WTC11 (cell line): ENCODE results near the gene FHIT. TPM values are rescaled to one million over a fixed set of nuclear protein-coding genes. Genes with fewer than 3 reads are reported as not detected.

Experiments
- ATAC-seq: fragments of 200-7000 bp; cut with Tn5 transposase; 2 replicates; pipeline ENCODE4 v1.10.0; 2021; ENCODE audit warnings: mild to moderate bottlenecking, moderate library complexity
- CTCF ChIA-PET: fragments of 300-600 bp; sonication (Branson Sonifier 250); formaldehyde crosslinking; loops from one replicate; lab custom pipeline; 2021; ENCODE audit warnings: antibody characterized with exemption; lab: Charles Lee
- POLR2A ChIA-PET: fragments of 350-600 bp; sonication (Branson Sonifier 250); formaldehyde crosslinking; loops from one replicate; lab custom pipeline; 2021; ENCODE audit warnings: antibody characterized with exemption; lab: Charles Lee
- DNase-seq: peaks from one replicate; pipeline ENCODE4 v3.0.0; 2021; ENCODE audit warnings: low spot score
- H3K27ac Mint-ChIP-seq: 2 replicates; pipeline ENCODE4 v1.8.0; 2021; ENCODE audit warnings: mixed read lengths
- H3K27me3 Mint-ChIP-seq: 2 replicates; pipeline ENCODE4 v1.8.0; 2021; ENCODE audit warnings: low read depth, mild to moderate bottlenecking, moderate library complexity, mixed read lengths
- H3K36me3 Mint-ChIP-seq: 2 replicates; pipeline ENCODE4 v1.8.0; 2021; ENCODE audit warnings: mixed read lengths
- H3K4me1 Mint-ChIP-seq: 2 replicates; pipeline ENCODE4 v1.8.0; 2022; ENCODE audit warnings: mixed read lengths
- H3K4me3 Mint-ChIP-seq: 2 replicates; pipeline ENCODE4 v1.8.0; 2021; ENCODE audit warnings: mild to moderate bottlenecking, moderate library complexity, mixed read lengths
- H3K9me3 Mint-ChIP-seq: 2 replicates; pipeline ENCODE4 v1.8.0; 2021; ENCODE audit warnings: mixed read lengths
- ATF1 ChIP-seq: sonication (generic); formaldehyde crosslinking; IDR thresholded peaks from 2 replicates; pipeline ENCODE4 v1.8.1; 2023; ENCODE audit warnings: mild to moderate bottlenecking, moderate library complexity, missing genetic modification reagents
- CREB1 ChIP-seq: sonication (generic); formaldehyde crosslinking; IDR thresholded peaks from 2 replicates; pipeline ENCODE4 v1.8.0; 2023; ENCODE audit warnings: mild to moderate bottlenecking, missing genetic modification reagents
- E2F1 ChIP-seq: sonication (generic); formaldehyde crosslinking; IDR thresholded peaks from 2 replicates; pipeline ENCODE4 v1.8.0; 2022; ENCODE audit warnings: mild to moderate bottlenecking, missing genetic modification reagents
- E2F4 ChIP-seq: sonication (generic); formaldehyde crosslinking; IDR thresholded peaks from 2 replicates; pipeline ENCODE4 v1.8.1; 2022; ENCODE audit warnings: low read depth, mild to moderate bottlenecking, moderate library complexity, missing genetic modification reagents, borderline replicate concordance
- FOXJ3 ChIP-seq: sonication (generic); formaldehyde crosslinking; IDR thresholded peaks from 2 replicates; pipeline ENCODE4 v1.9.0; 2021; ENCODE audit warnings: missing genetic modification reagents, mild to moderate bottlenecking, borderline replicate concordance
- FOXP1 ChIP-seq: sonication (generic); formaldehyde crosslinking; IDR thresholded peaks from 2 replicates; pipeline ENCODE4 v1.8.0; 2022; ENCODE audit warnings: missing genetic modification reagents, mild to moderate bottlenecking, moderate library complexity, borderline replicate concordance
- IRF2 ChIP-seq: sonication (generic); formaldehyde crosslinking; IDR thresholded peaks from 2 replicates; pipeline ENCODE4 v1.8.0; 2022; ENCODE audit warnings: low read depth, missing genetic modification reagents, borderline replicate concordance
- JUN ChIP-seq: sonication (generic); formaldehyde crosslinking; IDR thresholded peaks from 2 replicates; pipeline ENCODE4 v1.8.0; 2023; ENCODE audit warnings: mild to moderate bottlenecking, missing genetic modification reagents
- MYBL2 ChIP-seq: sonication (generic); formaldehyde crosslinking; IDR thresholded peaks from 2 replicates; pipeline ENCODE4 v1.8.1; 2023; ENCODE audit warnings: mild to moderate bottlenecking, moderate library complexity, missing genetic modification reagents
- OVOL2 ChIP-seq: fragments of 250-450 bp; sonication (Bioruptor Pico); IDR thresholded peaks from 2 replicates; pipeline ENCODE4 v1.9.0; 2021; ENCODE audit warnings: mild to moderate bottlenecking, borderline replicate concordance
- SMAD3 ChIP-seq: sonication (generic); formaldehyde crosslinking; IDR thresholded peaks from 2 replicates; pipeline ENCODE4 v1.8.0; 2022; ENCODE audit warnings: missing genetic modification reagents, mild to moderate bottlenecking, borderline replicate concordance
- STAT6 ChIP-seq: sonication (generic); formaldehyde crosslinking; conservative IDR thresholded peaks from 2 replicates; pipeline ENCODE4 v1.8.1; 2023; ENCODE audit warnings: mild to moderate bottlenecking, low read depth, missing genetic modification reagents, moderate library complexity
- TCF7 ChIP-seq: sonication (generic); formaldehyde crosslinking; IDR thresholded peaks from 2 replicates; pipeline ENCODE4 v1.8.0; 2022; ENCODE audit warnings: mild to moderate bottlenecking, low read depth, missing genetic modification reagents, moderate library complexity
- TP53 ChIP-seq: sonication (generic); formaldehyde crosslinking; IDR thresholded peaks from 2 replicates; pipeline ENCODE4 v1.8.1; 2023; ENCODE audit warnings: mild to moderate bottlenecking, missing genetic modification reagents
- USF1 ChIP-seq: sonication (generic); formaldehyde crosslinking; IDR thresholded peaks from 2 replicates; pipeline ENCODE4 v1.8.0; 2022; ENCODE audit warnings: mild to moderate bottlenecking, missing genetic modification reagents
- ZBTB21 ChIP-seq: sonication (generic); formaldehyde crosslinking; IDR thresholded peaks from 2 replicates; pipeline ENCODE4 v1.8.1; 2023; ENCODE audit warnings: mild to moderate bottlenecking, missing genetic modification reagents, borderline replicate concordance
- ZNF219 ChIP-seq: sonication (generic); formaldehyde crosslinking; IDR thresholded peaks from 2 replicates; pipeline ENCODE4 v1.8.0; 2023; ENCODE audit warnings: missing genetic modification reagents, mild to moderate bottlenecking, borderline replicate concordance
- ZNF263 ChIP-seq: sonication (generic); formaldehyde crosslinking; IDR thresholded peaks from 2 replicates; pipeline ENCODE4 v1.8.1; 2022; ENCODE audit warnings: low read depth, mild to moderate bottlenecking, moderate library complexity, missing genetic modification reagents
- ZNF281 ChIP-seq: sonication (generic); formaldehyde crosslinking; IDR thresholded peaks from 2 replicates; pipeline ENCODE4 v1.8.0; 2023; ENCODE audit warnings: mild to moderate bottlenecking, missing genetic modification reagents
- ZNF425 ChIP-seq: fragments of 250-450 bp; sonication (Bioruptor Pico); conservative IDR thresholded peaks from 2 replicates; pipeline ENCODE4 v1.9.0; 2021; ENCODE audit warnings: mild to moderate bottlenecking
- ZSCAN18 ChIP-seq: fragments of 250-450 bp; sonication (Bioruptor Pico); IDR thresholded peaks from 2 replicates; pipeline ENCODE4 v2.1.2; 2022; ENCODE audit warnings: mild to moderate bottlenecking, moderate library complexity
- total RNA-seq: library from RNA; stranded (reverse); gene quantifications from 3 replicates; pipeline ENCODE4 v1.2.3, GENCODE V29; 2021

FHIT gene
- total RNA-seq, 1 experiment from 2014 or later: 2.6 TPM

GRCh38 chr3:61300786-61301185, 49.5 kb upstream of the FHIT start:
- Mint-ChIP-seq H3K4me3 (no peak overlapping the region), H3K27ac (no peak overlapping the region), H3K27me3 (no peaks in the 10 kb centered on the region), H3K9me3 (peaks cover under 1% of the 10 kb centered on the region; the same call in 1 of the 2 replicates), H3K4me1 (no peaks in the 10 kb centered on the region; the same call in 1 of the 2 replicates), H3K36me3 (no peaks in the 10 kb centered on the region)
- ATAC-seq: no peak
- ChIA-PET POLR2A (no interaction called here), CTCF (interaction anchor here (0.5 to 2.0 kb wide), 2 partner anchors 8 to 70 kb away, joined by 3 to 6 read pairs; no protein-coding TSS in a partner anchor)
- TF ChIP-seq TCF7 (CRISPR knock-in tag): no peak
- no peak for TF ChIP-seq JUN (CRISPR knock-in tag)
- TF ChIP-seq FOXJ3 (CRISPR knock-in tag): no peak
- TF ChIP-seq TP53: no peak
- TF ChIP-seq E2F1: no peak
- TF ChIP-seq MYBL2 (CRISPR knock-in tag): no peak
- no peak for TF ChIP-seq STAT6
- no peak for TF ChIP-seq ZNF263 (CRISPR knock-in tag)
- TF ChIP-seq ZBTB21: no peak
- TF ChIP-seq ZNF281 (CRISPR knock-in tag): no peak
- no peak for TF ChIP-seq ATF1
- TF ChIP-seq ZNF219 (CRISPR knock-in tag): no peak
- no peak for TF ChIP-seq SMAD3 (CRISPR knock-in tag)
- no peak for TF ChIP-seq ZSCAN18 (CRISPR knock-in tag)
- TF ChIP-seq IRF2 (CRISPR knock-in tag): no peak
- TF ChIP-seq OVOL2 (CRISPR knock-in tag): no peak
- TF ChIP-seq FOXP1 (CRISPR knock-in tag): no peak
- TF ChIP-seq USF1 (CRISPR knock-in tag): no peak
- no peak for DNase-seq

- CTCF ChIA-PET: interaction anchor here (1.7 to 2.0 kb wide), 2 partner anchors 71 to 82 kb away, joined by 5 to 6 read pairs; no protein-coding TSS in a partner anchor
- no peaks in the 10 kb centered on the region for H3K9me3 Mint-ChIP-seq
- TF ChIP-seq ZNF425 (CRISPR knock-in tag) (no peak), STAT6 (no peak), E2F4 (CRISPR knock-in tag) (no peak), CREB1 (CRISPR knock-in tag) (no peak)
These were observed 48.7 kb upstream of the FHIT start for GRCh38 chr3:61300006-61300380.

More at GRCh38 chr3:61300006-61300380, 48.7 kb upstream of the FHIT start:
- Mint-ChIP-seq H3K36me3 (no peaks in the 10 kb centered on the region), H3K27me3 (no peaks in the 10 kb centered on the region; the same call in 1 of the 2 replicates), H3K4me3 (no peak overlapping the region), H3K4me1 (peaks cover 6% of the 10 kb centered on the region), H3K27ac (no peak overlapping the region)
- POLR2A ChIA-PET: no interaction called here
- DNase-seq (no peak), ATAC-seq (no peak)
